WTC11 (cell line): ENCODE results near the gene BCOR.

ENCODE experiments used
- CREM ChIP-seq: sonication (generic); formaldehyde crosslinking; IDR thresholded peaks from 2 replicates; pipeline ENCODE4 v1.8.1; 2022; ENCODE audit warnings: mild to moderate bottlenecking, missing genetic modification reagents, moderate library complexity
- FOXP1 ChIP-seq: sonication (generic); formaldehyde crosslinking; IDR thresholded peaks from 2 replicates; pipeline ENCODE4 v1.8.0; 2022; ENCODE audit warnings: missing genetic modification reagents, mild to moderate bottlenecking, moderate library complexity, borderline replicate concordance
- GABPB1 ChIP-seq: sonication (generic); formaldehyde crosslinking; IDR thresholded peaks from 2 replicates; pipeline ENCODE4 v1.8.1; 2023; ENCODE audit warnings: mild to moderate bottlenecking, missing genetic modification reagents
- MAX ChIP-seq: sonication (generic); formaldehyde crosslinking; IDR thresholded peaks from 2 replicates; pipeline ENCODE4 v1.8.0; 2022; ENCODE audit warnings: mild to moderate bottlenecking, missing genetic modification reagents
- SP1 ChIP-seq: sonication (generic); formaldehyde crosslinking; conservative IDR thresholded peaks from 2 replicates; pipeline ENCODE4 v1.8.1; 2022; ENCODE audit warnings: missing genetic modification reagents
- TCF7 ChIP-seq: sonication (generic); formaldehyde crosslinking; IDR thresholded peaks from 2 replicates; pipeline ENCODE4 v1.8.0; 2022; ENCODE audit warnings: mild to moderate bottlenecking, low read depth, missing genetic modification reagents, moderate library complexity
- TF ChIP-seq, protein P1 (sequence below): fragments of 200-600 bp; IDR thresholded peaks from 2 replicates; pipeline ENCODE4 v1.8.0; 2022; ENCODE audit warnings: antibody characterized with exemption
- TF ChIP-seq, protein P2 (sequence below): sonication (generic); formaldehyde crosslinking; IDR thresholded peaks from 2 replicates; pipeline ENCODE4 v1.8.0; 2023; ENCODE audit warnings: missing genetic modification reagents

- TF ChIP-seq, protein P1, sequence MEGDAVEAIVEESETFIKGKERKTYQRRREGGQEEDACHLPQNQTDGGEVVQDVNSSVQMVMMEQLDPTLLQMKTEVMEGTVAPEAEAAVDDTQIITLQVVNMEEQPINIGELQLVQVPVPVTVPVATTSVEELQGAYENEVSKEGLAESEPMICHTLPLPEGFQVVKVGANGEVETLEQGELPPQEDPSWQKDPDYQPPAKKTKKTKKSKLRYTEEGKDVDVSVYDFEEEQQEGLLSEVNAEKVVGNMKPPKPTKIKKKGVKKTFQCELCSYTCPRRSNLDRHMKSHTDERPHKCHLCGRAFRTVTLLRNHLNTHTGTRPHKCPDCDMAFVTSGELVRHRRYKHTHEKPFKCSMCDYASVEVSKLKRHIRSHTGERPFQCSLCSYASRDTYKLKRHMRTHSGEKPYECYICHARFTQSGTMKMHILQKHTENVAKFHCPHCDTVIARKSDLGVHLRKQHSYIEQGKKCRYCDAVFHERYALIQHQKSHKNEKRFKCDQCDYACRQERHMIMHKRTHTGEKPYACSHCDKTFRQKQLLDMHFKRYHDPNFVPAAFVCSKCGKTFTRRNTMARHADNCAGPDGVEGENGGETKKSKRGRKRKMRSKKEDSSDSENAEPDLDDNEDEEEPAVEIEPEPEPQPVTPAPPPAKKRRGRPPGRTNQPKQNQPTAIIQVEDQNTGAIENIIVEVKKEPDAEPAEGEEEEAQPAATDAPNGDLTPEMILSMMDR, result no peak
- no peak for TF ChIP-seq SP1 (CRISPR knock-in tag)
- TF ChIP-seq, protein P2, sequence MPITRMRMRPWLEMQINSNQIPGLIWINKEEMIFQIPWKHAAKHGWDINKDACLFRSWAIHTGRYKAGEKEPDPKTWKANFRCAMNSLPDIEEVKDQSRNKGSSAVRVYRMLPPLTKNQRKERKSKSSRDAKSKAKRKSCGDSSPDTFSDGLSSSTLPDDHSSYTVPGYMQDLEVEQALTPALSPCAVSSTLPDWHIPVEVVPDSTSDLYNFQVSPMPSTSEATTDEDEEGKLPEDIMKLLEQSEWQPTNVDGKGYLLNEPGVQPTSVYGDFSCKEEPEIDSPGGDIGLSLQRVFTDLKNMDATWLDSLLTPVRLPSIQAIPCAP (CRISPR knock-in tag), result no peak
- no peak for TF ChIP-seq MAX (CRISPR knock-in tag)
- TF ChIP-seq GABPB1 (CRISPR knock-in tag), result no peak
- no peak for TF ChIP-seq FOXP1 (CRISPR knock-in tag)
- TF ChIP-seq CREM (CRISPR knock-in tag), result no peak
- TF ChIP-seq TCF7 (CRISPR knock-in tag), result no peak
Observed at GRCh38 chrX:40120838-40121580, 23.3 kb upstream of the BCOR start.
